GM18909 (cell line): ENCODE data around the gene METTL17.

Source experiments
- ATAC-seq: cut with Tn5 transposase; IDR thresholded peaks from one replicate; pipeline ENCODE4 v1.9.1; 2021; ENCODE audit warnings: mild to moderate bottlenecking; ENCODE audit not compliant: unreplicated experiment, poor library complexity

METTL17 gene

GRCh38 chr14:21041676-21042433 lies 52.1 kb downstream of the METTL17 start, which contains the start of gene RNASE7:
Gene RNASE7 (plus strand): TSS chr14:21042362. CDS start chr14:21042993, 631 bp downstream.
- no peak for ATAC-seq

DNA sequence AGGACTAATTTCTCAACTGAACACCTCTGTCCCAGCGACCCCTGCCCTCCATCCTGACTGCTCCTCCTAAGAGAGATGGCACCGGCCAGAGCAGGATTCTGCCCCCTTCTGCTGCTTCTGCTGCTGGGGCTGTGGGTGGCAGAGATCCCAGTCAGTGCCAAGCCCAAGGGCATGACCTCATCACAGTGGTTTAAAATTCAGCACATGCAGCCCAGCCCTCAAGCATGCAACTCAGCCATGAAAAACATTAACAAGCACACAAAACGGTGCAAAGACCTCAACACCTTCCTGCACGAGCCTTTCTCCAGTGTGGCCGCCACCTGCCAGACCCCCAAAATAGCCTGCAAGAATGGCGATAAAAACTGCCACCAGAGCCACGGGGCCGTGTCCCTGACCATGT lies 53.1 kb downstream of the METTL17 start:
- ATAC-seq: no peak

- ATAC-seq: no peak
These were observed 53.7 kb downstream of the METTL17 start for GRCh38 chr14:21043387-21043973.

DNA sequence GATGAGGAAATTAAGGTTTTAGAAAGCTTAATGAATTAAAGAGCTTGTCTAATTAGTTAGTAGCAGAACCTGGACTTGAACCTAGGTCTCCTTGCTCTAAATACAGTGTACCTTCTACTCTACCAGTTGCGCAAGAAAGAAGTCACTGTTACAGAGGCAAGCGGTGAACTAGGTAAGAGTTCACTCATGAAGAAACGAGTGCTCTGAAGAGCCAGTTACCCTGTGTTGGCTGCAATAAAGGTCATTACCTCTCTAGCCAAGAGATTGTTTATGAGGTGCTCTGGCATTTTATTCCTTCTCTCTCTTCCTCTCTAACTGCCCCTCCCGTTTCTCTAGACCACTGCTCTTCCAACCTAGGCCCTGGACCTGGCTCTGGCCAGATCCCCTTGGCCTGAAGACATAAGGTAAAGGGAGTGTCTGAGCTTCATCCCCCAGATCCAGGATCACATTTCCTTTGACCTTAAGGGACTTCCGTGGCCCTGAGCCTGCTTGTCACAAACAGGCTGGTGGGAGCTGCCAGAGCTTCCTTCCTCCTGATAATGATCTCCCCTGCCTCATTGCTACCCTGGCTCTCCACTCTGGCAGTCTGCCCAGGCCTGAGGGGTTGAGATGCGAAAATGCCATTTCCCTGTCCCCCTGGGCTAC lies 54.3 kb downstream of the METTL17 start:
- ATAC-seq: no peak
